GM21423 (cell line): ENCODE results near the gene KCNK18.

Experiments used
- ATAC-seq: cut with Tn5 transposase; IDR thresholded peaks from one replicate; pipeline ENCODE4 v1.9.1; 2021; ENCODE audit warnings: mild to moderate bottlenecking, moderate library complexity; ENCODE audit not compliant: unreplicated experiment

Gene KCNK18

DNA sequence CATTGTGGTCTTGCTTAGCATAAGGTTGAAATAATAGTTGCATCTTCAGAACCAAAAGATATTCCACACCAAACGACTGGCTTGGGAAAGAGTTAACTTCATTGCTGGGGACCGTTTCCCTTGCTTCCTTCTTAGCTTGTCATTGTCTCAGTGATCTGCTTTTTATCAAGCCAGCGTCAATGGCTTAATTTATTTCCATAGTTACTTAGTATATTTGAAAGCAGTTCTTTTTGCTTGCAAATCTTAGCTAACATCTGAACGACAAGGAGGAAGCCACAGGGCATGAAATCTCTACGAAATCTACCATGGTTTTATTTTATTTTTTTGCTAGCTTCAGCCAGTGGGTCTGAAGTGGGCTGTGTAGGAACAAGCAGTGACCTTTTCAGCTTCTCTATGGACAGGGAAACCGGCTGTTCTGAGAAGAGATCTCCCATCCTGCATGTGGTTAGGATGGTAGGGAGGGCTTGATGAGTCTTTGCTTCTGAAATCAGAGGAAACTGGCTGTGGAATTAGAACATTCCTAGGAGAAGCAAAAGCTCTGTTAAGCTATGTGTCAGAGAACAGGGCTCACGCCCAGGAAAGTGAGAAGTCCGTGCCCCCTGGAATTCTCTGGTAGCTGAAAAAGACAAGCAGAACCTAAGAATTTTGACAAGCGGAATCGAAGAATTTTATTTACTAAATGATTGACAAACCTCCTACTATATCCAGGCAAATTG lies 51.6 kb downstream of the KCNK18 start:
- ATAC-seq = no peak

GRCh38 chr10:117249493-117250093 lies 52.3 kb downstream of the KCNK18 start:
- peak; percentile 89 for ATAC-seq

- no peak for ATAC-seq
Measured at GRCh38 chr10:117250411-117250810, 53.1 kb downstream of the KCNK18 start.

GRCh38 chr10:117253908-117254307 lies 56.6 kb downstream of the KCNK18 start:
- ATAC-seq = no peak

DNA sequence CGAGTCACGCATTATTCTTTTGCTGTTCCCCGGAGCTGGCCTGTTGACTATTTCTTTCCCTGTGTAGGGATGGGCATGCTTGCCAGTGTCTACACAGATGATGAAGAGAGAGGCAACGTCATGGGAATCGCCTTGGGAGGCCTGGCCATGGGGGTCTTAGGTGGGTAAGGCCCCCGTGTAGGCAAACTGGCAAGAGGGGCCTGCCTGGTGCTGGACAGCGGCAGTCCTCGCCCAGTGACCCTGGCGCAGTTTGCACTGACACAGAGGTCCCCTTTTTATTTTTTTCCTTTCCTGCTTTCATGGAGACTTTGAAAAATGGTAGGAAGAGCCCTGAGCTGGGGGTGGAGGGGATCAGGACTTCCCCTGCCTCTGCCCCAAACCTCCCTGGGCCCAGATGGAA lies 57.0 kb downstream of the KCNK18 start:
- no peak for ATAC-seq

DNA sequence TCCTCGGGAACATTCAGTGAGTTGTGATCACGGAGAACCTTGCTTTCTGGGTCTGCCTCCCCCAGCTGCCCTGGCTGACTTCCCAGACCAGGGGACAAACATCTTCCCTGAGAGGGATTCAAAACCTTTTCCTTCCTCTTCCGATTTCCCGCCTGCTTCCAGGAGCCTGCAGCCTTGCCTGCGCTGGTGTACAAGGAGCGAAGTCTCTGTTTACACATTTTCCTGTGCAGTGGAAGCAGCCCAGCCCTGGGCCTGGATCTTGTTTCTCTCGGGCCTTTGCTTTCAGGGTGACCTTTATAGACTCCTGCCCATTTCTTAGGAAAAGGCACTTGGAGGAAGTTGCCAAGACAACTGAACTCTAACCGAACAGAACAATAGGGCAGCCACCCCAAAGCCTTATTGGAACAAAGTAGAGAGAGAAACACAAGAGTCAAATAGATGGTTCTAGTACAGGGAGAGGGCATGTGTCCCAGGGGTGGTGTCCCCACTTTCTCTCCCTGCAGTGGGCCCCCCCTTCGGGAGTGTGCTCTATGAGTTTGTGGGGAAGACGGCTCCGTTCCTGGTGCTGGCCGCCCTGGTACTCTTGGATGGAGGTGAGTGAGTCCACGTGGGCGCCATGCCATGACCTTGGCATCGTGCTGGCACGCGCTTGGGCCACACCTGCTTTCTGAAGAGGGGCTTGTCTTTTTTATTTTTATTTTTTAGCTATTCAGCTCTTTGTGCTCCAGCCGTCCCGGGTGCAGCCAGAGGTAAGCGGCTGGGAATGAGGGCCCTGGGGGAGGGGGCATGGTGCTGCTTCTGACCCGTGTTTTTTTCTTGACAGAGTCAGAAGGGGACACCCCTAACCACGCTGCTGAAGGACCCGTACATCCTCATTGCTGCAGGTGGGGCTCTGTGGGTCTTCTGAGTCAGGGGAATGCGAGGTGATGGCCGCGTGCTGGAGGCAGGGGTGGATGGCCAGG lies 57.8 kb downstream of the KCNK18 start:
- no peak for ATAC-seq

GRCh38 chr10:117255835-117256460 lies 58.7 kb downstream of the KCNK18 start:
- ATAC-seq = no peak

DNA sequence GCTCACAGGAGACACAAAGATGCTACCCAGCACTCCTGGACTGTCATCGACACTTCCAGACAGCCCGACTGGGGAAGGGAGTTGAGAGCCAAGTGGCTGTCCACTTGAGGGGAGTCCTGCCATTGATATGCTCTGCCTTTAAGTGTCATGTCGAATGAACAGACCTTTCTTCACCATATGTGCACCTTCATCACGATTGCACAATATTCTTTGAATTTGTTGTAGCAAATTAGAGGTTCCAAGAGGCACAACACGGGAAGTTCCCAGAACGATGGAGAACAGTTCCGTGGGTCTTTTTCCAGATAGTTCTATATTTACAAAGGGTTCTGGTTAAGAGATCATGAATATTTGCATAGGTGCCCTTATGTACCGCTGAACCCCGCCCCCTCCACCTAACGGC lies 59.6 kb downstream of the KCNK18 start:
- ATAC-seq = no peak

- no peak for ATAC-seq
Measured at GRCh38 chr10:117257721-117258120, 60.4 kb downstream of the KCNK18 start.

- no peak for ATAC-seq
Measured at GRCh38 chr10:117259279-117259678, 62.0 kb downstream of the KCNK18 start.
